RCC 7860 (cell line): ENCODE data around the gene RAB31.
"Not testable (repeated sequence)": the region's sequence is repeated elsewhere in the genome, so short reads cannot be mapped to it uniquely, and the experiment has no call there.

ENCODE experiments used
- DNase-seq: peaks from one replicate; pipeline ENCODE4 v3.0.0-alpha.2; 2015; ENCODE audit warnings: low spot score
- FAIRE-seq: peaks from 2 replicates; lab custom pipeline; 2012; peaks lifted over from hg19 to GRCh38; lab: Jason Lieb, UNC

Gene RAB31

DNA sequence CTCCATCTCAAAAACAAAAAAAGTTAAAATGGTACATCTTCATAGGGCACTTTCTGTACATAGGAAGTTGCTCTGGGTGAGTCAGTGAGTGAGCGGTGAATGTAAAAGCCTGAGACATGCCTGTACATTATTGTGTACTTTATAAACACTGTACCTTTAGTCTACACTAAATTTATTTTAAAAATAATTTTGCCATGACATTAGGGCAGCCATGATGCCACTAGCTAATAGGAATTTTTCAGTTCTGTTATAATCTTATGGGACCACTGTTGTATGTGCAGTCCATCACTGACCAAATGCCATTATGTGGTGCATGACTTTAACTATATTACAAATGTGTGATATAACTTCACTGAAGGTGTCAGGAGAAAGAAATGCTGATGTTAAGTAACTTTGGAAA is 166.6 kb downstream of the RAB31 start:
- DNase-seq: no peak
- no peak for FAIRE-seq

DNA sequence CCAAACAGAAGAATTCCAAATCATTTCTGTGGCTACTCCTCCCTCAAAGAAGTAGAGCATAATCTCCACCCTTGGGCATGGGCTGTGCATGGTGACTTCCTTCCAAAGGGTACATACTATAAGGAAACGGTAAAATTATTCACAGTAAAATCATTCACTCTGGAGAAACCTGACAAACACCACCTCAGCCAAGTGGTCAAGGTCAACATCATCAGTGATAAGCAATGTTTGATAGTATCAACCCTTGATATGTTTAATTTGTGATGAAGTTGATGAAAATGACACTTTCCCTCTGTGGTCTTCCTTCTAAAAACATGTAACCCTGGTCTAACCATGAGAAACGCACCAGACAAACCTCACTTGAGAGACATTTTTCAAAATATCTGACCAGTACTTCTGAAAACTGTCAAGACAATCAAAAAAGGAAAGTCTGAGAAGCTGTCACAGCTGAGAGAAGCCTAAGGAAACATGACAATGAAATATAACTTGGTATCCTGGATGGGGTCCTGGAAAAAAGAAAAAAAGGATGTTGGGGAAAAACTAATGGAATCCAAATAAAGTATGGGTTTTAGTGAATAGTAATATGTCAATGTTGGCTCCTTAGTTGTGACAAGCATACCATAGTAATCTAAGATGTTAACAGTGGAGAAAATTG is 168.2 kb downstream of the RAB31 start:
- FAIRE-seq (no peak), DNase-seq (no peak)

DNA sequence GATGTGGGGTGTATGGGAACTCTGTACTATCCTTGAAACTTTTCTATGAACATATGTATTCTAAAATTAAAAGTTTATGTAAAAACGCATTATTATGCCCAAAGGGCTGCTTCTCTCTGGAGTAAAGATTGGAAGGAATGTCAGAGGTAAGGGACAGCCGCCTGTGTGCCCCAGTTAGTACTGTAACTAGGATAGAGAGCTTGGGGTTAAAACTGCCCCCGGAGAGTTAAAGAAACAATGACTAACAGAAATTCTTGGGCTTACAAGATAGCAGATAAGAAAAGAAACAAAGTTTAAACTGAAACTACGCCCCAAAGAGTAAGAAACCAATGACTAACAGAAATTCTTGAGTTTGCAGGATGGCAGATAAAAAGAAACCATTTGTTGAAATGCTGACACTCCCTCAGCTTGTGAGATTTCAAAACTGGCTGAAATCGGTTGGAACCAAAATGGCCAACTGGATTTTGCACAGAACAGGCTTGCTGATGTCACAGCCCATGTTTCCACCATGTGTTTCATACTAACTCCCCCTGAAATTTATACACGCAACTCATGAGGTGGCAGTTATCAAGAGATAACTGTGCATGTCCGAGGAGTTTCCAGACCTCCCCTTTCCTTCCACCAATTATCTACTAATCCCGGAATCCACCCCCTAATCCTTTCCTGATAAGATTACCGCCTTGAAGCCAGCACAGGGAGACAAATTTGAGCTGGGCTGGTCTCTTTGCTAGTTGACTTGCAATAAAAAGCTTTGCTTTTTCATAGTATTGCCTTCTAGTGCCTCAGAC is 169.0 kb downstream of the RAB31 start:
- DNase-seq: peak; percentile 88
- peak; percentile 92 for FAIRE-seq

DNA sequence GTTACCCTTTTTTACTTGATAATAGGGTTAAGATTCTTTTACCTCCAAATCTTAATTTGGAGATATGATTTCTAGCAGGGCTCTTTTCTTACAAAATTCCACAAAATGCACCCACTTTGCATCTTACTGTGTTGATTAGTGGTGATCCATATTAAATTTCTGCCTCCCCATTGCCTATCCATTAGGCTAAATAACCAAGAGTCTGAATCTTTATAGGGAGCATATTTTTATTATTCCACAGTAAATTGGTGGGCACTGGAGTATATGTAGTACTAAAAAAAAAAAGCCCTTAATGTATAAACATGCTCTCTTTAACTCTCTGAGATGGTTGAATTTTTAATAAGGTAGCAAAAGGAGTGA is 169.5 kb downstream of the RAB31 start:
- no peak for FAIRE-seq
- no peak for DNase-seq

DNA sequence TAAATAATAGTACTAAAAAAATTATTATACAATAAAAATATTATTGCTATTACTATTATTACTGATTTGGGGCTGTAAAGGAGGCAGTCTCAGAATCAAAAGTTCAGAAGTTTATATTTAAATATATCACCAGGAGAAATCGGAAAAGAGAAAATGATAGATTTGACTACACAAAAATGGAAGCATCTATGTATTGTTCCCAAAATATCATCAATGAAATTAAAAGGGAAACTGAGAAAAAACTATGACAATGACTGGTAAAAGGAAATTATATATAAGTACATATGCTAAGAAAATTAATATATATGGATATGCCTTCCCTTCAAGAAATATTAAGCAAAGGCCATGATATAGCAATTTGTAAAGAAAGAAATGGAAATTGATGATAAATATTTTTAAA is 170.0 kb downstream of the RAB31 start:
- DNase-seq (no peak), FAIRE-seq (no peak)

DNA sequence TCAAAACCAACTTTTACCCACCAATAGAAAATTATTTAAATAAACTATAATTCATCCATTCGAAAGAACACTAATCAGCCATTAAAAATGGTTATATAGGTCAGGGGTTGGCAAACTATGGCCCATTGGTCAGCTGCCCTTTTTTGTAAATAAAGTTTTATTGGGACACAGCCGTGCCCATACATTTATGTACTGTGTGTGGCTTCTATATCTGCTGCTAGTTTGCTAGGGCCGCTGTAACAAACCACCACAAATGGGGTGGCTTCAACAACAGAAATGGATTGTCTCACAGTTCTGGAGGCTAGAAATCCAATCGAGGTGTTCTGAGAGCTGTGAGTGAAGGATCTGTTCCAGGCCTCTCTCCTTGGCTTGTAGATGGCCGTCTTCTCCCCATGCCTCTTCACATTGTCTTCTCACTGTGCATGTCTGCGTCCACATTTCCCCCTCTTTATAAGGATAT is 170.7 kb downstream of the RAB31 start:
- no peak for FAIRE-seq
- DNase-seq: no peak

DNA sequence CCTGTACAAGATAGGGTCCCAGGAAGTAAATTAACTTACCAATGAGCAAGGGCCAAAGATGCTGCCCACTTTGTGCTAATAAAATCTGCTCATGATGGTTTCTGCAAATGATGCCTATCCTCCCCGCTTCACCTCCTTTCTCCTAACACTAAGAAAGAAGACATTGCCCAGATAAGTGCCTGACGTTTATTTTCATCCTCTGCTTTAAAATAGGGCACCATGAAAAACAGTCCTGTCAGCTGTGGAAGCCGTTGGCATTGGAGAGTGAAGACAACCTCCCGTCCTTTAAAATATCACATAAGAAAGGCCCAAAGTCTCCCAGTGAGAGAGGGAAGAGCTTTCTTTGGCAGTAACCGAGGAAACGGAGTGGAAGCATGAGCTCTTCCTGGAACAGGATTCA is 176.0 kb downstream of the RAB31 start:
- FAIRE-seq (no peak), DNase-seq (no peak)

DNA sequence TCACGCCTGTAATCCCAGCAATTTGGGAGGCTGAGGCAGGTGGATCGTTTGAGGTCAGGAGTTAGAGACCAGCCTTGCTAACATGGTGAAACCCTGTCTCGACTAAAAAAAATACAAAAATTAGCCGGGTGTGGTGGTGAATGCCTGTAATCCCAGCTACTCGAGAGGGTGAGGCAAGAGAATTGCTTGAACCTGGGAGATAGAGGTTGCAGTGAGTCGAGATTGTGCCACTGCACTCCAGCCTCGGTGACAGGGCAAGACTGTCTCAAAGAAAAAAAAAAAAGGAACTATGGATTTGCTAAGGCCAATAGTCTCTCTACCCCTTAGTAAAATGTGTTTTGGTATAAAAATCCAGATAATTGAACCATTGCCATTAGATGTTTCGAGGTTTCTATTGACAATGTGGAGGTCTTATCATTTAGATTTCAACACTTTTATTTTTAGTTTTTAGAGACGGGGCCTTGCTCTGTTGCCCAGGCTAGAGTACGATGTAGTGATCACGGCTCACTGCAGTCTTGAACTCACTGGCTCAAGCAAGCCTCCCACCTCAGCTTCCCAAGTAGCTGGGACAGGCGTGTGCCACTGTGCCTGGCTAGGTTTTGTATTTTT is 176.5 kb downstream of the RAB31 start:
- DNase-seq (no peak), FAIRE-seq (no peak)

DNA sequence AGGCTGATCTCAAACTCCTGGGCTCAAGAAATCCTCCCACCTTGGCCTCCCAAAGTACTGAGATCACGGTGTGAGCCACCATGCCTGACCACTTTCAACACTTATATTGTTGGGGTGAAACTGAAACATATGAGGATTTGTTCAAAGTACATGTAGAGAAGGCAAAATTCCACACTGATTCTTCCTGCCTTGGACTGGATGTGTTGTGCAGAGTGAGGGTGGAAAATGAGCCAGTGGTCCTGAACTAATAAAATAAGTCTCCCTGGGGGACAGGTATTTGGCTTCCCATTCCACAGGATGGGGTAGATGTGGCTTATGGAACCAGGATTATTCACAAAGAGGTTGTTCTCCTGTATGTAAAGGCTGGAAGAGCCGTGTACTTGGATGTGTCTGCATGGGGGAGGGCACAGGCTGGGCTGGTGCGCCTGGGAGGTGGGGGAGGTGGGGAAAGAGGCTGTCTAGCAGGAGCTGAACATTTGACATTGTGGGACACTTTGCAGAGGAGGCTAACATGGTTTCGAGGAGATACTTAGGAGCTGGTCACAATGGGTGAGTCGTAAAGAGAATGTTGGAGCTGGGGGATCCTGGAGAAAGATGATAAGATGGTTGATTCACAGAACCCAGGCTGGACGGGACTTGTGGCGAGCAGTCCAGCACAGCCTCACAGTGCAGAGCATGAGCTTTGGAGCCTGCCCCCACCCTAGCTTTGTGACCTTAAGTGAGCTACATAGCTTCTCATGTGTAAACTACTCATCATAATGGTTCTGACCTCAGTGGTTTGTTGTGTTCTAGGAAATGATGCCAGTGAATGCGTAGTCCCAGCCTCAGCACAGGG is 177.3 kb downstream of the RAB31 start, which contains the start of gene TXNDC2:
TXNDC2 (plus strand) TSS at position 804 of the 835 bp plus-strand sequence. CDS start 708 bp downstream, outside the sequence.
- DNase-seq (no peak), FAIRE-seq (no peak)

DNA sequence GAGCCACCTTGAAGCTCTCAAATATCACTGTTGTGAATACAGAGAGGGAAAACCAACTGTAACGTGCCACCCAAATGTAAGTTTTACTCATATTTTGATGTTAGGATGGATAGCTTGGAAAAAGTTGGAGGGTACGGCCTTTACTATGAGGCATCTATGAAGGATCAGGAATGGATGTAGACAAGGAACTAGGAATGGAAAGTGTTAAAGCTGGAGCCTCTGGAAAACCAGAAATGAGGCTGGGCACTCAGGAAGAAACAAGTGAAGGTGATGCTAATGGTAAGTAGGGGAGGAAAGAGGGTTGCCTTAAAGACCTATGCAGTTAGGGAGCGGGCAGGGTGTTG is 177.9 kb downstream of the RAB31 start:
- FAIRE-seq (no peak), DNase-seq (no peak)

DNA sequence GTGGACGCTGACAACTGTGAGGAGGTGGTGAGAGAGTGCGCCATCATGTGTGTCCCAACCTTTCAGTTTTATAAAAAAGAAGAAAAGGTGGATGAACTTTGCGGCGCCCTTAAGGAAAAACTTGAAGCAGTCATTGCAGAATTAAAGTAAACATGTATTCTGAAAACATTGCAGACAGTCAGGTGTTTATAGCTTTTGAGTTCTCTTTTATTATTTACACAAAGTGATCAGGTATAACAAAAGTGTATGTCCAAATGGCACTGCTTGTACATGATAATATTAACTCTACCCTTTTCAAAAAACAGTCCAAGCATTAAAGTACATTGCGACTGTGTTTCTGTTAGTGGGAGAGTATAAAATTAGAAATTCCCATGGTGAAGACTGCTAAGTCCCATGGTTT is 179.9 kb downstream of the RAB31 start:
- no peak for FAIRE-seq
- no peak for DNase-seq

DNA sequence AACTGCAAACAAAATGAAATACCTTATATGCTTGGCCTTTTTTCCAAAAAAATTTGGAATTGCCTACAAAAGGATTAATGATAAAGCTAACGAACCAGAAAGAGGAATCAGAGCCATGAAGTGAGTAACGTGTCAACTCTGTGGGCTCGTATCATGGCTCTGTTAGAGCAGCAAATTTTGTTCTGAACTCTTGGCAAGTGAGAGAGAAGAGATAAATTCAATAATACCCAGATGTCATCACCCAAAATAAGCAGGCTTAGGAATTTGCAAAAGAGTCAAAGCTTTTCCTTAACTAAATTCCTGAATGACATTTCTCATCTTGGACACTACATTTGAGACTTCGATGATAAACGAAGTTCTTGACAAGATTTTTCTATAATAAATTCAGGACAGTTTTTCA is 182.1 kb downstream of the RAB31 start:
- no peak for FAIRE-seq
- DNase-seq: no peak

DNA sequence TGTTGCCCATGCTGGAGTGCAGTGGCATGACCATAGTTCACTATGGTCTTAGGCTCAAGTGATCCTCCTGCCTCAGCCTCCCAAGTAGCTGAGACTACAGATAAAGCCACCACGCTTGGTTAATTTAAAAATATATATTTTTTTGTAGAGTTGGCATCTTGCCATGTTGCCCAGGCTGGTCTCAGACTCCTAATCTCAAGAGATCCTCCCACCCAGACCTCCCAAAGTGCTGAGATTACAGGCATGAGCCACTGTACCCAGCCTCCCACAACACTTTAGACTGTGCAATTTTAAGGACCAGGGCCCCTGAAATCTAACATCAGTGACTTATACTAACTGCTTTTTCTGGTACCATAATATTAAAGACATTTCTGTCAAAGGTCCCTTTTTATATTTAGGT is 182.9 kb downstream of the RAB31 start:
- FAIRE-seq: no peak
- DNase-seq: no peak

DNA sequence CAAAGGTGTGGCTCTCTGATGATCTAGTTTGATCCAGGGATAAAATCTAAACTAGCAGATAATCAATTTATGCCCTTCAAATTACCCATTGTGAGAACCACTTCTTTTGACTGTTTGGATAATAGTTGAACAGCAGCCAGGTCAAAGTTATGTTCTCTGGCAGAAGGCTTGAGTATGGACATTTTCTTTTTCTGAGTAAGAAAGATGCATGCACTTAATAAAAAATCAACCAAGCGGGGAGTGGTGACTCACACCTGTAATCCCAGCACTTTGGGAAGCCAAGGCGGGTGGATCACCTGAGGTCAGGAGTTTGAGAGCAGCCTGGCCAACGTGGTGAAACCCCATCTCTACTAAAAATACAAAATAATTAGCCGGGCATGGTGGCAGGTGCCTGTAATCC is 183.4 kb downstream of the RAB31 start:
- FAIRE-seq: peak; percentile 80
- peak; percentile 50 for DNase-seq

DNA sequence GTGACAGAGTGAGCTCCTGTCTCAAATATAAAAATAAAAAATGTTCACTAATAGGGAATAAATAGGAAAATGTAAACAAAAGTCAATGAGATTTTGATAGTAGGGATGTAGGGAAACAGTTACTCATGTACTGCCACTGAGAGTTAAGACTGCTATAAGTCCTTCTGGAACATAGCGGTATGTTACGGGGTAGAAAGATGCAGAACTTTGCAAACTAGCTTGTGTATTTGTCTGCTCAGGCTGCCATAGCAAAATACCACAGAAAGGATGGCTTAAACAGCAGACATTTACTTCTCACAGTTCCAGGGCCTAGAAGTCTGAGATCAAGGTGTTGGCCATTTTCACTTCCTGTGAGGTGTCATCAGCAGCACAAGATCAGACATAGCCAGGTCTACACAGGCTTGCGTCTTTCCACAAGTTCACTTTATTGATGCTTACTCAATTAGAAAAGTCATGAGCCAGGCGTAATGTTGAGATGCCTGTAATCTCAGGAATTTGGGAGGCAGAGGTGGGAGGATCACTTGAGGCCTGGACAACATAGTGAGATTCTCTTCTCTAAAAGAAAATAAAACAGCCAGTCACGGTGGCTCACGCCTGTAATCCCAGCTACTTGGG is 186.5 kb downstream of the RAB31 start:
- FAIRE-seq: no peak

DNA sequence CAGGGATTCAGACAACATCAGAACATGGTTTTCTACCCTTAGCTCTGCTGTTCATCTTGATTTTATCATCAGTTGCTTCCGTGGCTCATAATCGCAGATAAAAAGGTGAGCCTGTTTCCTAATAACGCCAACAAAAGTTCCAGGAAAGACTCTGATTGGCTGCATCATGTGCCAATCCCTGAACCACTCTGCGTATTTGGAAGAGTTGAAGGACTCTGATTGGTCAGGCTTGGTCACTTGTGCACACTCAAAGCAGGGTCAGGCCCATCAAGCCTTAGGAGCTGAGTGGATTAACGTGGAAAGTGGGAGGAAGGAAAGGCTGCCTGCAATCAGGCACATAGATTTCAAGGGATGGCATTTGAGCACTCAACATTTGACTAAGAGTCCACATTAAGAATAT is 189.0 kb downstream of the RAB31 start:
- FAIRE-seq (no peak), DNase-seq (no peak)

More for the DNA sequence above, 186.5 kb downstream of the RAB31 start:
- DNase-seq: no peak

DNA sequence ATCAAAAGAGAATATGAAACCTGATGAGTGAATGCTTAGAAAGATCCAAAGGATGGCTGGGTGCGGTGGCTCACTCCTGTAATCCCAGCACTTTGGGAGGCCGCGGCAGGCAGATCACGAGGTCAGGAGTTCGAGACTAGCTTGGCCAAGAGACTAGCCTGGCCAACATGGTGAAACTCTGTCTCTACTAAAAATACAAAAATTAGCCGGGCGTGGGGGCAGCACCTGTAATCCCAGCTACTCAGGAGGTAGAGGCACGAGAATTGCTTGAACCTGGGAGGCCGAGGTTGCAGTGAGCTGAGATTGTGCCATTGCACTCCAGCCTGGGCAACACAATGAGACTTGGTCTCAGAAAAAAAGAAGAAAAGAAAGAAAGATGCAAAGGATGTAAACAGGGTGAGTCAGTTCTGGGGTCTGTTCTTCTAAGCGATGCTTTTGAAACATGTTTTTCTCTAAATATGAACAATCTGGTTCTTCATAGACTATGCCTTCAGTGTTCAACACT is 189.7 kb downstream of the RAB31 start:
- DNase-seq, FAIRE-seq: not testable (repeated sequence)

DNA sequence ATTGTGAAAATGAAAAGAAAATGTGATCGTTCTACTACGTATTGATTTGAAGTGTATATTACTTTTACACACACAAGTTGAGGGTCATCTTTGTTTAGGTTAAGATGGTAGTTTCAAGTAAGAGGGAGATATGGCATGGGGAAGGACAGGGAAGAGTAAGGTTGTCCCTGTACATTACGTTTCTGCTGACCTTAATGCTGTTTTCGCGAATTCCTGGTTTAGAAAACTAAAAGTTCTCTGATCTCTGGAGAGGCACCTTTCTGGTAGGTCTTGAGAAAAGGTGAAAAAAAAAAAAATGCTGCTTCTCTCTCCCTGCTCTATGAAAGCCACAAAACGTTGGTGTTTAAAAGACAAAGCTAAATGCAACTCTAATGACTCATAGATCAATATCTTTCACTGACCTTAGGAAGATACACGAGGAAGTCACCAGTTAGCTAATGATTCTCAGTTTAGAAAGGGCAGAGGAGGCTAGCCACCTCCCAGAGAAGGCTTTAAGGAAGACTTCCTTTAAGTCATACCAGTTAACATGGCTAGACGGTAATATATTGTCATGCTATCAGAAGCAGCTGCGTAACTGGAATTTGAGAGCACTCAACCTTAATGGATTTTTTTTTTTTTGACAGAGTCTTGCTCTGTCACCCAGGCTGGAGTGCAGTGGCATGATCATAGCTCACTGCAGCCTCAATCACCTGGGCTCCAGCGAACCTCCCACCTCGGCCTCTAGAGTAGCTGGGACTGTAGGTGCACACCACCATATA is 190.9 kb downstream of the RAB31 start:
- DNase-seq: peak; percentile 96
- FAIRE-seq: peak; percentile 95

DNA sequence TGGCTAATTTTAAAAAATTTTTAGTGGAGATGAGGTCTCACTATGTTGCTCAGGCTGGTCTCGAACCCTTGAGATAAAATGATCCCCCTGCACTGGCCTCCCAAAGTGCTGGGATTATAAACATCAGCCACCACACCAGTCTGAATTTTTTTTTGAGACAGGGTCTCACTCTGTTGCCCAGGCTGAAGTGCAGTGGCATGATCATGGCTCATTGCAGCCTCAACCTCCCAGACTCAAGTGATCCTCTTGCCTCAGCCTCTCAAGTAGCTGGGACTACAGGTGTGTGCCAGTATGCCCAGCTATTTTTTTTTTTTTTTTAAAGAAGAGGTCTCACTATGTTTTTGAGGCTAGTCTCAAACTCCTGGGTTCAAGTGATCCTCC is 191.4 kb downstream of the RAB31 start:
- not testable (repeated sequence) for FAIRE-seq, DNase-seq

DNA sequence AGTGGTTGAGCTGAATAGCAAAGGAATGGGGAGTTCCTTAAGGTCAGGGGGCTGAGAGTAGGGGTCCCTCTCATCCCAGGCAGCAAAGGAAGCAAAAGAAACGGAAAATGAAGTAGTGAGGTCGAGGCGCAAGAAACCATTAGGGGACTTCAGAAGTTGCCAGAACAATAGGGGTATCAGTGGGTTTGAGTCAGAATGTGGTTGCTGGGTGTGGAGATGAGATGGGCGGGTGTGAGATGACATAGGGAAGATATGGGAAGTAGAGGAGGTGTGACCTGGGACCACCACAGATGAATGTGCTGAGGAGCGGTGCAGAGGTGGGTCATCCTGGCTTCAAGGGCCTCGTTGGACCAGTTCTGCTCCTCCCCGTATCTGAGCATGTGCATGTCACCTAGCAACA is 192.6 kb downstream of the RAB31 start:
- FAIRE-seq (no peak), DNase-seq (no peak)
